GM21526 (cell line): ENCODE results near the gene YLPM1.

ENCODE experiments used
- ATAC-seq: cut with Tn5 transposase; IDR thresholded peaks from one replicate; pipeline ENCODE4 v1.9.1; 2021; ENCODE audit warnings: moderate library complexity; ENCODE audit not compliant: unreplicated experiment, low FRiP score

The YLPM1 gene

GRCh38 chr14:74865156-74865555, 102.0 kb downstream of the YLPM1 start:
- ATAC-seq, result no peak

GRCh38 chr14:74866708-74867389, 103.7 kb downstream of the YLPM1 start:
- no peak for ATAC-seq

- no peak for ATAC-seq
These were observed 104.6 kb downstream of the YLPM1 start for GRCh38 chr14:74867673-74868072.

GRCh38 chr14:74868739-74869138, 105.6 kb downstream of the YLPM1 start:
- no peak for ATAC-seq

GRCh38 chr14:74871819-74872218, 108.7 kb downstream of the YLPM1 start:
- ATAC-seq, result no peak

- no peak for ATAC-seq
These were observed 112.1 kb downstream of the YLPM1 start for GRCh38 chr14:74875204-74875603.

GRCh38 chr14:74875941-74876913, 113.1 kb downstream of the YLPM1 start, which contains the start of gene PROX2:
Gene PROX2 (minus strand): TSS chr14:74876145. CDS start chr14:74863834, 12,311 bp downstream.
- ATAC-seq, result no peak

- no peak for ATAC-seq
These were observed 116.5 kb downstream of the YLPM1 start for GRCh38 chr14:74879427-74880182.

GRCh38 chr14:74881431-74882102, 118.5 kb downstream of the YLPM1 start, which contains the start of gene DLST:
Gene DLST (plus strand): TSS chr14:74881916. CDS start chr14:74881954, 38 bp downstream.
- ATAC-seq, result peak; percentile 84

GRCh38 chr14:74882103-74882920, 119.2 kb downstream of the YLPM1 start:
- ATAC-seq, result peak; percentile 31
